HG03066 (cell line): Measurements from ENCODE around the gene SPAG17.
A peak's percentile ranks its signal among the peaks of the same experiment; 100 is the strongest.

Experiments
- ATAC-seq: cut with Tn5 transposase; IDR thresholded peaks from one replicate; pipeline ENCODE4 v1.9.1; 2021; ENCODE audit warnings: low read depth; ENCODE audit not compliant: unreplicated experiment

The SPAG17 gene

DNA sequence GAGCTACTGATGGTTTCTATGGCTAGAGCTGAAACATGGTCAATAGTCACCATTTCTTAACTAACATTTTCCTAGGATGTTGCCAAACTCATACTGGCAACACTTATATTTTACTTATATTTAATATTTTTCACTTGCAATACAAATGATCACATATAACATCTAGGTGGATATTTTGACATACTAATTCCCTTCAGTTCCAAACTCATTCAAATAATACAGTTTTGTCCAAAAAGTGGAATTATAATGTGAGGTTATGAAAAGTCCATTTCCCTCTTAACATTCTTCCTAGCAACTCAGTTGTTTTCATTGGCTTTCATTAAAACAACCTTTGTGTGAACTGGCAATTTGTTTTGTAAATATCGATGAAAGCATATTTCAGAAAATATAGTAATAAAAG, 16.0 kb downstream of the SPAG17 start:
- ATAC-seq = no peak

DNA sequence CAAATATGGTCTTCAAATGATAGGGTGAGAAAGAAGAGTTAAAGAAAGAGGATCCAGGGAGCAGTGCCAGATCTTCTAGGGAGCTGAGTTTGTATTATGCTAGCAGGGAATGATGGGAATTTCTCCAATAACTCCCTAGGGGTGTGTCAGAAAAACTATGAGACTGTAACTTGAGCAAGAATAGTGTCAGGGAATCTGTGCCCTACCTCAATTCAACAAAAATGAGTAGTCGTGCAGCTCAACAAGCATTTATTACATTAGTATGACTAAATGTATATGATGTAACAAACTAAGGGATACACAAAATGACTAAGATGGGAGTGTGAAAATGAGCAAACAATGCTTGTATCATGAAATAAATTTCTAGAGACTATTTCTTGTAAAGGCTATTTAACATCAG, 24.2 kb downstream of the SPAG17 start:
- ATAC-seq = no peak

DNA sequence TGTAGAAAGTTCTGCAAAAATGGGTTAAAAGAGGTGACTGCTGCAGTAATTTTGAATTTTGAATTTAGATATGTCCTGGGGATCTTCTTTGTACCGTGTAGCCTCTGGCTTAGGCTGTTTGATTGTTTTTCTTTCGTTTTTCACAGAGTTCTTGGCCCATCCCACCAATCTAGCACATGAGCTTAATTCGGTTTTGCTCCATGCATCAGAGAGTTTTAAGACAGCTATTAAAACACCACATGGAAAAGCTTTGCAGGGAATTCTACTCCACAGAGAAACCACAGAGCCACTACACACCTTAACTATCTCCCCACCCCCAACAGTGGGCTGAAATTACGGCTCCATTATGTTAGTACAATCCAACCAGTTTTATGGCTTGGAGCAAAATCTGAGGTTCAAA, 25.5 kb downstream of the SPAG17 start:
- no peak for ATAC-seq

DNA sequence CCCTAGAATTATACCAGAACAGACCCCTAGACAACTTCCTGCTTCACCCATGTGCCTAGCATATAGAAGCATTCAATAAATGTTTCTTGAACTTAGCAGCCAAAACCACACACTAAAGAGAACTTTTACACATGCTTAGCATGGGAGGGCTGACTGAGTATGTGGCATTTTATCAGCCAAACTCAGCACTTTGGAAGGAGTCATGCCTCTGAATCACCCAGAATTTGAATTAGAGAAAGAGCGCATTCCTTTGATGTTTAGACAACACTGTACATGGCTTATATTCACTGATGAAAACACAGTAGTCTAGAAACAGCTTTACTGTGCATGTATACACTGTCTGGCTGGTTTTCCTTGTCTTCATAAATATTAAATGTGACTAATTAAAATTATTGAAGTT, 26.1 kb downstream of the SPAG17 start:
- no peak for ATAC-seq

DNA sequence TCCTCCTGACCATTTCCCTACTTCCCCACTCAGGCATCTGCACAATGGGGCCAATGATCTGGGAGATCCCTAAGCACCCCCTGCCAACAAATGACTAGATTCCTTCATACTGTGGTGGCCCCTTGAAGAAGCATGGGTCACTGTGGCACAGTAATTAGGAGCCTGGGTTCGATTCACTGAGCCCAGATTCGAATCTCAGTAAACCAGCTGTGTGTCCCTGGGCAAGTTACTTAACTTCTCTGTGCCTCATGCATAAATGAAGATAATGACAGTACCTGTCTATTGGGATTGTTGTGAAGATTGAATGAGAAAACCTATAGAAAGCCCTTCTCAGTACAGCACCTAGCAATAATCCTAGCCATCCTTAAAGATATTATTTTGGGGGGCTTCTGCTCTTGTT, 27.5 kb downstream of the SPAG17 start:
- ATAC-seq = no peak

DNA sequence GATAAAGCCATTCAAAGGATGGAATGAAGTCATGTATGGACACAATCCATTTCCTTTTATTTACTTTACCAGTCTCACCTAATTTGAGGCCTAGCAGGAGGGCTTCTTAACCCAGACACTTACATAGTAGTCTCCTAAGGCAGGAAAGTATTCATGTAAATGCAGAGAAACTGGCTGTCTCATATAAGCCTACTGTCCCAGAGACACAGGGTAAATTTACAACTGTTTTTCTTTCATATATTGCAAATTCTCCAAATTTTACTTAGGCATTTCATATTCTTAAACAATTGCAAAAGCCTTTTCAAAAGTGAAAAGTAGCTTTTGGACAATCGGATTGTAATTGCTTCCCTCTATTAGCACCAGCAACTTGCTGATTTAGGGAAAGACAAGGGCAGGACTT, 29.9 kb downstream of the SPAG17 start:
- no peak for ATAC-seq

DNA sequence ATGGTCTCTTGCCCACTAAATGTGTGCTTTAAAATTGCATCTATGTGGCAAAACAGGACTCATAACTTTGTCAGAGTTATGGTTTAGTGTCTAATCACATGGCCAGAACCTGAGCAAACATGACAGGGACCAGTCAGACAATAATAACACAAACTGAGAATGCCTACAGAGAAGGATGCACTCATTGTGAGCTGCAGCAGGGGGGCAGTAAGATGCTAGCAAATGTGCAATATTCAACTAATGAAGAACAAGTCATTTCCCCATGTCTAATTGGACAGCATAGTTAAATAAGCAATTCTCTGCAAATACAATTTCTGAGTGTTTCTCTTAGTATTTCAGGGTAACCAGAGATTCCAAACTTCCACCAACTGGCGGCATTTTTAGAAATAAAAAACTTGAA, 30.8 kb downstream of the SPAG17 start:
- ATAC-seq = no peak

DNA sequence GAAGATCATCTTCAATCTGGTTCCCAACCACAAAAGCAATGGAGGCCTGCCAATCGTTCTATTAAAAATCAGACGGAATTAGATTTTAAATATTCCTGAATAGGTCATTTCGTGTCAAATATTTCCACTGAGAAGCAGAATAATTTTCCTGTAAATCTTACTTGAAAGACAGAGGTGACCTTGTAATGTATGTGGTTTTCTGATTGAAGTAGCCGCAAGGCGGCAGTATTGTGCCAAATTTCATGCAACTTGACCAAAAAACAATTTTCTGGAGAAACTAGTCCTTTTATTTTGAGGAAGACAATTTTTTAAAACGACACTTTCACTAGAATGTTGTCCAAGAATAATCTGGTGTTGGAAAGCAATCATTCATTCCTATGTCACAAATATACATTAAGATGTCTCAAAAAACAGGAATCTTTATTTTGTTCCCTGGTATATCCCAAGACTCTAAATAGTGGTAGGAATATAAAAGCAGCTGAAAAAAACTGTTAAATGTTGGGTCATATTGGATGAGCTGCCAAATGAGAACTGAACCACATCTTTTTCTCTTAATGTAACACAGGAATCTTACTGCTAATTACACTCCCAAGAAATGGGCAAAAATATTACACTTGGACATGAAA, 33.6 kb downstream of the SPAG17 start:
- no peak for ATAC-seq

DNA sequence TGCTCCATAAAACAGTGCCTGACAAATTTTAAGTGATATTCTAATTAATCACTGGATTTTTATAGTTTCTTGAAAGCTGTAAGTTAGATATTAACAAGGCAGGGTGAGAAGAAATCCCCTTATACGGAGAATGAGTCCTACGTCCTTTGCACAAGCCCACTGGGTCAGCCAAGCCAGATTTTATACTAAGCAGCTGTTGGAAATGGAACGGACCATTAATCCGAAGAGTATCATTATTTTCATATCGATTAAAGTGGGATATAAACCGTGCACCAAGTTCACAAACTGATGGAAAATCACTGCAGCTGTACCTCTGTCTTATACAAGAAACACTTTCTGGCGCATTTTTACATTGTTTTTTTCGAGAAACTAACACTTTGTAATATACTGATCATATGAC, 35.2 kb downstream of the SPAG17 start:
- no peak for ATAC-seq

DNA sequence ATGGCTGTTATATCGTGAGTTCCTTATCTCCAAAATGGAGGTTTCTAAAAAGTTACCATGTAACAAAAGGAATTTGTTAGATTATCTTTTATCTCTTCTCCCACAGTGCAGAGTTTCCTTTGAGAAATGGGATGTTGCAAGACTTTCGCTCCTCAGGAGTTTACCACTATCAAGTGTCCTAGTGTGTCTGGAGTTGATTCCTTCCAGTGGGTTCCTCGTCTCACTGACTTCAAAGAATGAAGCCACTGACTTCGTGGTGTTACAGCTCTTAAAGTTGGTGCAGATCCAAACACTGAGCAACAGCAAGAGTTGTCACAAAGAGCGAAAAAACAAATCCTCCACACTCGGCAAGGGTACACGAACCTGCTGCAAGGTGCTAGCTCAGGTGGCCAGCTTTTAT, 37.0 kb downstream of the SPAG17 start:
- no peak for ATAC-seq

DNA sequence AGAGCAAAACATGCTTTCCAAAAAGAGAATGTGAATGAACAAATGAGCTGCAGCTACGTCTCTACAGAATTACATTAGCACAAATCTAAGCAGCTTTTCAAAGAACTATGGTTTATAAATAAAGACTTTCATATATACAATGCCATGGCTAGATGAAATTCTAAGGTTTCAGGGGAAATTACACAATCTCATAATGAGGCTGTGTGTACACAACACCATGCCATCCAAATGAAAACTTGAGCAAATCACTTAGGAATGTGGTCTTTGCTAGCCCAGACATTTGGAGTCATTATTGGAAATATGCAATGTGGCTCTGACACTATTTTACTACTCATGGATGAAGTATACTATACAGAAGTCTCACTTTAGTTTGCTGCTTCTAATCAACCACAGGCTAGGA, 37.5 kb downstream of the SPAG17 start:
- ATAC-seq = no peak

DNA sequence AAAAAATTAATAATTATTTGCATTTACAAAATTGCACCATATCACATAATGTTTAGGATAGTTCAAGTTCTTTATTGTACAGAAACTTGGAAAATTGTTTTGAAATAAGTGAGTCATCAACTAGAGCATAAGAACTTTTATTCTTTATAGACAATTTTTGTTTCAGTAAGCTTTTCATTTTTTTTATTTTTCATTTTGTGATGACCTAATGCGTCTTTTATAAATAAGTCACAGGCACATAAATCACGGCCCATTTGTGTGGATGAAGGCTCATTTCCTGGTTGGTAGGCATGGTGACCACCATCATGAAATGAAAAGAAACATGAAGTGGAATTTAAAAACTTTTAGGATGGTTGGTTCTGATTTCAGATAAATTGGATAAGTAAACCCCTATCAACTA, 39.3 kb downstream of the SPAG17 start:
- ATAC-seq = no peak

DNA sequence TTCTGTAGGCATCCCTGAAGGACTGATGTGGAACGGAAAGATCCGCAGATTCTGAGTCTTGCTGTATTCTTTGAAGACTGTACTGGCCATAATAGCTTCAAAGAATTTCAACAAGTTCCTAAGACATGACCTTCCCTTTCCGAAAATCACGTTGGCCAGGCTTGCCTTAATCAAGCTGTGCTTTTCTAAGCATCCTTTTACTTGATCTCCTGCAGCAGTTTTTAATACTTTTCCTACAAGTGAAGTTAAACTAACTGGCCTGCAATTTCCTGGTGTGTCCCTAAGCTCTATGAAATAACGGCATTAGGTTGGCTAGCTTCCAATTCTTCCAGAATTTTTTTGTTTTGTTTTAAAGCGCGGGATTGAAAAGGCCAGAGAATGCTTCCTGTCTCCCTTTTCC, 40.3 kb downstream of the SPAG17 start:
- no peak for ATAC-seq

DNA sequence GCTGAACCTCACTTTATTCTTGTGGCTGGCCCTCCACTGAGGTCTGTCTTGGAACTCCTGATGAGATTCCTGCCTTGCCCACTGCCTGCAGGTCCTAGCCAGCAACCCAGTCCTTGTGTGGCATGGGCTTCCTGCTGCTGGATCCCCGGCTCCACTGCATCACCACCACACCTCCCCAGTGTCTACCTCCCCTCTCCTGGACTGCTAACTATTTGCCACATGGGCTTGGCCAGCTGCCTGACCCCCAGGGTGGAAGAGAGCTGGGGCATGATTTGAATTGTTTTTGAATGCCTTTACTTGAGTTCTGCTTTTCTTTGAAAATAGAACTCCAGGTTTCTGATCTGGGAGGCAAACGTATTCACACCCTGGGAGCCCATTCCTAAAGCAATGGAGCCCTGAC, 41.2 kb downstream of the SPAG17 start:
- no peak for ATAC-seq

DNA sequence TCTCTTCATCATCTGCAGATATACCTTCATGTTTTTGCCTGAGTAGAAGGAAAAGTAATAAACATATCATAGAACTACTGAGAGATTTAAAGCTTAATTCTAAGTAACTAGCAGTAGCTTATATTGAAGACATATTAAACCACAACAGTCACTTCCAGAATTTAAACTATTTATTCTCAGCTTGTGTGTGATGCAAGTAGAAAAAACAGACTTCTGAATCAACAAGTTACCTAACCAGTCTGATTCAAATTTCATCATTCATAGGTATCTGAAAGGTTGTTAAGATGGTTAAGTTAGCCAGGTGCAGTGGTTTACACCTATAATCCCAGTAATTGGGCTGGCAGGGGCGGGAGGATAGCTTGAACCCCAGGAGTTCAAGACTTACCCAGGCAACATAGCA, 41.9 kb downstream of the SPAG17 start:
- no peak for ATAC-seq

DNA sequence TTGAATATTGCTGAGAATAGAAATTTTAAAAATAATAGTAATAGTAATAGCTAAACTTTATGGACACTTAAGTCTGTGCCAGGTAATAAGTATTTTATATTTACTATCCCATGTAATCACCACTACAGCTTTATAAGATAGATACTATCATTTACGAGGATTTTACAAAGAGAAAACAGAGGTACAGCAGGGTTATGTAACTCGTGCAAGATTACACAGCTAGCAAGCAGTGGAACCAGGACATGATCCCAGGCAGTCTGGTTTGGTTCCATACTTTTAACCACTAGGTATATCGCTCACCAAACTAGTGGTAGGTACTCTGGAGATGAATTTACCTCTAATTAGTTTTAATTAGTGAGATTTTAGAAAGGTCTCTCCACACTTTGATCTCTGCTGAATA, 42.5 kb downstream of the SPAG17 start:
- ATAC-seq = no peak

DNA sequence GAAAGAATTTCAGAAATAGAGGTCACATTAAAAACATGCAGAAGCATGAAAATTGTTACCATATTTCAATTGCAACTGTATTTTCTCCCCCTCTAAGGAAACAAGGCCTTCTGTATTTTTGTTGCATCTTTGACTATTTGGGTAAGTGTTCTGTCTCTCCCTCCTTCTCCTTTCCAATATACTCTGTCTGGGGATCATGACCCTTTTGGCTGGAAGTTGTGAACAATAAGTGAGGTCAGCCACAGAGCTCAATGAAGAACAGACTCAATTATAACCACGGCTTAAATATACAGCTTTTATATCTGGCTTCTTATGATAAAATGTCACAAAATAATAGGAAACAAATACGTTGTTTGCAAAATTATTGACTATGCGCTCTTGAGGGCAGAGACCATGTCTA, 47.1 kb downstream of the SPAG17 start:
- no peak for ATAC-seq

DNA sequence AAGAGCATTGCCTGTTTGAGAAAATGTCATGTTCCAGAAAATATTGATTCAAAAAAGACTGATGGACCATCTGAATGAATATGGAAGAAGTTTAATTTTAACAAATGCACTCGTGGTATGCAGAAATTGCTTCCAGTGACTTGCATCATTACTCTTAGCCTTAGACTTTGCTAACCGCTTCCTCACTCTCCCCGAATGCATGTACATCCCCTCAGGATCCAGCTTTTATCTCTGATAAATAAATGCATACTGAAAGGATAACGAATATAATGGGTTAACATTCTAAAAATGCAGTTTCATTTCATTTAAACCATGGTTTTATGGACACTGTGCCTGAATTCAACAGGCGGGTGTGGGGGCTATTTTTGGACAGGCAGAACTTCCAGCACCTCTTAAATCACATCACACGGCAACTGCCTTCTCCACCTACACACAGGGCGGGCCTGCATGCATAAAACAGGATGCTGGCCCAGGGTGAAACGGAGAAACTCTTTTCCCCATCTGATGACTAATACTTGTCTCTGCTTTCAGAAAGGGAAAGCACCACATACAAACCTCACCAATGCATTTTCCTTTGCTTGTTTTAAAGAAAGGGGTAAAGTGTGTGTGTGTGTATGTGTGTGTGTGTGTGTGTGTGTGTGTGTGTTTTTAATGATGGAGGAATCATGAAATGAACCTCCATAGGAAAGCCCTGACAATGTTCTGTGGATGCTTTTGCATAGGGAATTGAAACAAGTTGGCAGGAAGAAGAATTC, 48.7 kb downstream of the SPAG17 start:
- ATAC-seq = peak; percentile 100

DNA sequence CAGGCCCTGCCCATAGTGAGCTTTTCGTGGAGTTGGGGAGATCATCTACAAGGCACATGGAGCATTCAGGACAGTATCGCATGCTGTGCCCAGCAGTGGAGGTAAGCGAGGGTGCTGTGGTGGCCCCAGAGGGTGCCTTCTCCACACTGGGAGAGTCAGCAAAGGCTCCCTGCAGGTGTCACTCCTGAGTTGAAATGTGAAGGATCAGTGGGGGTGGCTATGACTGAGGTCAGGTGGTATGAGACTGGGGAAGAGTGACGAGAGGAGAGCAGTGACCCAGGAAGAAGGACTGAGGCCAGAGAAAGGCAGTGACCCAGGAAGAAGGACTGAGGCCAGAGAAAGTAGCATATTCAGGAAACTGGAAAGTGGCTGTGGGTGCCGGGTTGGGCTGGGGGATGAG, 53.0 kb downstream of the SPAG17 start:
- no peak for ATAC-seq

DNA sequence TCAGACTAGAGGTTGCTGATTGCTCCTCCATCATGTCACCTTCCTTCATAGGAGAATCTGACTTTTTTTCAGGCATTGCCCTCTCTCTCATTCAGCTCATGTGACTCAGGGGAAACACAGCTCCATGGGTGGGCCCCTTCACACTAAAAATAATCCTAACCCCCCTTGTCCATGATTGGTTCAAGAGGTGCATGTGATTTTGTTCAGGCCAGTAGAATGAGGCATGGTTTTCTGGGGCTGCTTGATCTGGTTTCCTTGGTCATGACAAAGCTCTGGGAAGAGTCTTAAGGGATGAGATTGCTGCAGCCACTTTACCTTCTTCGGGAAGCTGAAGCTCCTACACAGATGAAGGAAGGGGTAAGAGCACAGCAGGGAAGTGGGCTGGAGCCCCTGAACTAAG, 56.3 kb downstream of the SPAG17 start:
- ATAC-seq = no peak

DNA sequence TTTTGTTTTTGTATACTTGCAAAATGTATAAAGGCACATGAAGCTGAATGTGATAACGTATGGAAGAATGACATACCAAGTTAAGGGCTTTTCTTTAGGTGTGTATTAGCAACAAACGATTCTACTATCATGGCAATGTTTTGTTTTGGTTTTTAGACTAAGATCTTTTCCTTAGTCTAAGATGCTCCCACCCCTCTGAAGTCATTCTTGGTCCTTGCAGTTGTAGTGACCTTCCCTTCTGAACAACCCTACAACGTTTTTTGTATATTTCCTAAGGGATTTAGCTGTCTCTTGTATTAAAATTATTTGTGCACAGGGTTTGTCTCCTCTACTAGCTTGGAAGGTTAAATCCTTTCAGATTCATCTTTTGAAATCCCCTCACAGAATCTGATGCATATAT, 61.0 kb downstream of the SPAG17 start:
- ATAC-seq = no peak

DNA sequence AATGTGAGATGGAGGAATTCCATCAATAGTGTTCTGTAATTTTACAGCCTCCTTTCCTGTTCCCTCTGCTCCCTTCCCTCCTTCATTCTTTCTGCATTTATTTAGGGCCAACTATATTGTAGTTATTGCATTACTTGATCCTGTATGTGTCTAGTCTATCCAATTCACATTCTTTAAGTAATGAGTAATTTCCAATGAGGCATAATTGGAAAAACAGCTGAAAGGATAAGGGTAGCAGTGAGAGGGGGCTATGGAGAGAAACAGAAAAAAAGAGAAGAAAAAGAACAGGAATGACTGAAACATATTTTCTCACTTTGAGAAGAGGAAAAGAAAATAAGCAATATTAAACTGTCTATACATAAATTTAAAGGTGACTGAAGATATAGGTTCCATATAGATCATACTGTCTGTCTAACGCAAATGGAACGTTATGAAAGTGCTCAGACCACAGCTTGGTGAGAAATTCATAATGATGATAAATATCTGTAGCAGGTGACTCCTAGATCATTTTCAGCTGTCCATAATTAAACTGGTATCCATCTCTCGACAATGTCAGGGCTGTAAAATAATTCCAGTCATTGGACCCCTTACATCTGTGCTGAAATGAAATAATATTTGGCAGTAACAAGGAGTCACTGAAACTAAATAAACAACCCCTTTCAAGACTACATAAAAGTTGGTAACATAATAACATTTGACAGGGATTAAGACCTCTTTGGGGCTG, 61.8 kb downstream of the SPAG17 start:
- no peak for ATAC-seq
